H9 (cell line): ENCODE data around the gene ZNF425. TPM values are rescaled to one million over a fixed set of nuclear protein-coding genes. Genes with fewer than 3 reads are reported as not detected.

ENCODE experiments used
- DNase-seq: peaks from one replicate; pipeline ENCODE4 v3.0.0-alpha.2; 2017
- H2AFZ ChIP-seq: one replicate; pipeline ENCODE4 v1.6.1; 2013; ENCODE audit warnings: mild to moderate bottlenecking, low read length, control low read depth, moderate library complexity
- H2AK5ac ChIP-seq: 2 replicates; pipeline ENCODE4 v1.6.1; 2013; ENCODE audit warnings: low read length, control low read depth, mixed read lengths; ENCODE audit not compliant: insufficient read length
- H2BK120ac ChIP-seq: one replicate; pipeline ENCODE4 v1.6.1; 2013; ENCODE audit warnings: low read depth, mild to moderate bottlenecking, low read length, control low read depth, inconsistent platforms; ENCODE audit not compliant: poor library complexity, severe bottlenecking
- H2BK12ac ChIP-seq: 2 replicates; pipeline ENCODE4 v1.6.1; 2013; ENCODE audit warnings: low read length, control low read depth, mixed read lengths, low read depth; ENCODE audit not compliant: insufficient read length
- H2BK15ac ChIP-seq: 2 replicates; pipeline ENCODE4 v1.6.1; 2013; ENCODE audit warnings: low read depth, low read length, control low read depth
- H2BK20ac ChIP-seq: one replicate; pipeline ENCODE4 v1.6.1; 2013; ENCODE audit warnings: low read depth, mild to moderate bottlenecking, low read length, control low read depth, inconsistent platforms; ENCODE audit not compliant: poor library complexity, severe bottlenecking
- H2BK5ac ChIP-seq: 2 replicates; pipeline ENCODE4 v1.6.1; 2013; ENCODE audit warnings: low read length, control low read depth, mixed read lengths; ENCODE audit not compliant: insufficient read length
- H3K14ac ChIP-seq: 2 replicates; pipeline ENCODE4 v1.6.1; 2013; ENCODE audit warnings: low read length, control low read depth; ENCODE audit not compliant: insufficient read depth
- H3K18ac ChIP-seq: 2 replicates; pipeline ENCODE4 v1.6.1; 2013; ENCODE audit warnings: low read depth, mild to moderate bottlenecking, mixed read lengths, low read length, control low read depth; ENCODE audit not compliant: insufficient read length
- H3K23ac ChIP-seq: 2 replicates; pipeline ENCODE4 v1.6.1; 2013; ENCODE audit warnings: low read length, control low read depth, mixed read lengths, low read depth; ENCODE audit not compliant: insufficient read length
- H3K23me2 ChIP-seq: 2 replicates; pipeline ENCODE4 v1.6.1; 2013; ENCODE audit warnings: low read depth, mild to moderate bottlenecking, mixed read lengths, low read length, control low read depth; ENCODE audit not compliant: insufficient read length, poor library complexity, severe bottlenecking
- H3K27ac ChIP-seq: 2 replicates; pipeline ENCODE4 v1.5.1; 2013; ENCODE audit warnings: low read length, control low read depth, mixed read lengths, low read depth; ENCODE audit not compliant: insufficient read length
- H3K27me3 ChIP-seq: 2 replicates; pipeline ENCODE4 v1.6.1; 2013; ENCODE audit warnings: low read length, control low read depth, inconsistent platforms; ENCODE audit not compliant: insufficient read depth
- H3K4ac ChIP-seq: 2 replicates; pipeline ENCODE4 v1.6.1; 2013; ENCODE audit warnings: low read depth, mild to moderate bottlenecking, control low read depth, inconsistent platforms, low read length, moderate library complexity
- H3K4me1 ChIP-seq: 2 replicates; pipeline ENCODE4 v1.6.1; 2013; ENCODE audit warnings: low read length, control low read depth, inconsistent platforms; ENCODE audit not compliant: insufficient read depth
- H3K4me2 ChIP-seq: 2 replicates; pipeline ENCODE4 v1.6.1; 2013; ENCODE audit warnings: low read length, control low read depth, mixed read lengths; ENCODE audit not compliant: insufficient read length, insufficient read depth
- H3K56ac ChIP-seq: 2 replicates; pipeline ENCODE4 v1.6.1; 2013; ENCODE audit warnings: low read depth, mild to moderate bottlenecking, mixed read lengths, low read length, control low read depth; ENCODE audit not compliant: insufficient read length
- H3K79me1 ChIP-seq: 2 replicates; pipeline ENCODE4 v1.6.1; 2013; ENCODE audit warnings: low read depth, mild to moderate bottlenecking, moderate library complexity, low read length, control low read depth, inconsistent platforms; ENCODE audit not compliant: insufficient read depth, poor library complexity, severe bottlenecking
- H3K79me2 ChIP-seq: 2 replicates; pipeline ENCODE4 v1.6.1; 2013; ENCODE audit warnings: low read length, control low read depth, inconsistent platforms; ENCODE audit not compliant: insufficient read depth
- H3K9ac ChIP-seq: 2 replicates; pipeline ENCODE4 v1.6.1; 2013; ENCODE audit warnings: low read length, control low read depth, mixed read lengths; ENCODE audit not compliant: insufficient read length; ENCODE audit errors: extremely low read depth
- H3K9me3 ChIP-seq: one replicate; pipeline ENCODE4 v1.6.1; 2013; ENCODE audit warnings: low read depth, low read length, inconsistent platforms; ENCODE audit not compliant: control insufficient read depth
- H3T11ph ChIP-seq: one replicate; pipeline ENCODE4 v1.6.1; 2013; ENCODE audit warnings: mild to moderate bottlenecking, low read length, control low read depth, inconsistent platforms
- H4K20me1 ChIP-seq: one replicate; pipeline ENCODE4 v1.6.1; 2013; ENCODE audit not compliant: control insufficient read depth, insufficient read length, insufficient read depth
- H4K5ac ChIP-seq: 2 replicates; pipeline ENCODE4 v1.6.1; 2013; ENCODE audit warnings: low read depth, mild to moderate bottlenecking, mixed read lengths, low read length, control low read depth; ENCODE audit not compliant: insufficient read length
- H4K8ac ChIP-seq: replicated peaks from 2 replicates; pipeline ENCODE4 v1.6.1; 2013; ENCODE audit warnings: low read length, control low read depth, mixed read lengths, low read depth; ENCODE audit not compliant: insufficient read length
- H4K91ac ChIP-seq: 2 replicates; pipeline ENCODE4 v1.6.1; 2013; ENCODE audit warnings: low read depth, mild to moderate bottlenecking, moderate library complexity, mixed read lengths, low read length, control low read depth; ENCODE audit not compliant: insufficient read length
- H3K27ac Mint-ChIP-seq, 3 experiments: 2 replicates in 2 of 3; 3 replicates in 1 of 3; pipeline ENCODE4 v1.8.0; 2020 to 2021; ENCODE audit warnings: mixed read lengths in 3 of 3, mild to moderate bottlenecking in 1 of 3, moderate library complexity in 1 of 3
- H3K27me3 Mint-ChIP-seq: 2 replicates; pipeline ENCODE4 v1.8.0; 2021; ENCODE audit warnings: low read depth, mild to moderate bottlenecking, moderate library complexity, mixed read lengths
- H3K36me3 Mint-ChIP-seq, 3 experiments: 2 replicates in 2 of 3; 3 replicates in 1 of 3; pipeline ENCODE4 v1.8.0; 2020 to 2021; ENCODE audit warnings: low read depth in 3 of 3, mixed read lengths in 3 of 3; ENCODE audit not compliant: insufficient read depth in 1 of 3
- H3K4me1 Mint-ChIP-seq, 2 experiments: 2 replicates each; pipeline ENCODE4 v1.8.0; 2020; ENCODE audit warnings: mixed read lengths in 2 of 2
- H3K4me3 Mint-ChIP-seq, 2 experiments: 2 replicates in 1 of 2; 3 replicates in 1 of 2; pipeline ENCODE4 v1.8.0; 2020 to 2021; ENCODE audit warnings: mild to moderate bottlenecking in 2 of 2, mixed read lengths in 2 of 2, moderate library complexity in 1 of 2
- H3K9me3 Mint-ChIP-seq, 2 experiments: 2 replicates in 1 of 2; 3 replicates in 1 of 2; pipeline ENCODE4 v1.8.0; 2020; ENCODE audit warnings: mild to moderate bottlenecking in 2 of 2, mixed read lengths in 2 of 2, moderate library complexity in 1 of 2
- CTCF ChIP-seq: fragments of 200-600 bp; sonication (generic); conservative IDR thresholded peaks from 3 replicates; pipeline ENCODE4 v1.8.0; 2021; ENCODE audit warnings: antibody characterized with exemption, mild to moderate bottlenecking
- WGBS: extraction: QIAGEN DNeasy Blood & Tissue Kit; methylation state at CpG from one replicate; pipeline ENCODE4 v1.1.7; 2013; ENCODE audit warnings: missing lambda C conversion rate, low lambda C conversion rate, mixed read lengths; ENCODE audit not compliant: insufficient read length; ENCODE audit errors: extremely low coverage; 5-methylcytosine and 5-hydroxymethylcytosine counted together
- total RNA-seq: library from RNA; stranded (reverse); gene quantifications from 2 replicates; pipeline ENCODE4 v1.2.1, GENCODE V29; 2021

Gene ZNF425
- total RNA-seq, 1 experiment from 2014 or later: 5.4 TPM

GRCh38 chr7:149104214-149104613 is 21.9 kb downstream of the ZNF425 start:
- H3K4me1 Mint-ChIP-seq: peaks cover 0 to 2% of the 10 kb centered on the region in 2 experiments; a peak in 1 of 4 replicates
- WGBS: no CpG with 5 or more reads among the region's 35 CpGs
- Histone ChIP-seq H3K79me1 (no peaks in the 10 kb centered on the region), H3K56ac (no peak overlapping the region), H2AFZ (no peak overlapping the region), H3K14ac (no peak overlapping the region), H3K4ac (no peak overlapping the region), H3T11ph (no peak overlapping the region), H4K20me1 (no peaks in the 10 kb centered on the region), H3K4me2 (no peak overlapping the region), H3K9me3 (no peaks in the 10 kb centered on the region), H2BK15ac (no peak overlapping the region), H3K23ac (no peak overlapping the region), H2BK12ac (no peak overlapping the region), H2BK120ac (no peak overlapping the region), H3K79me2 (no peaks in the 10 kb centered on the region), H4K91ac (no peak overlapping the region), H4K8ac (no peak overlapping the region), H2AK5ac (no peak overlapping the region), H4K5ac (no peak overlapping the region), H3K18ac (no peak overlapping the region), H3K27me3 (no peaks in the 10 kb centered on the region), H3K23me2 (no peaks in the 10 kb centered on the region), H3K9ac (no peak overlapping the region), H3K27ac (no peak overlapping the region), H2BK5ac (no peak overlapping the region), H2BK20ac (no peak overlapping the region), H3K4me1 (no peaks in the 10 kb centered on the region)
- H3K36me3 Mint-ChIP-seq: peaks cover 8 to 14% (median 11%) of the 10 kb centered on the region in 3 experiments; a peak in 6 of 7 replicates
- H3K27ac Mint-ChIP-seq: no peak overlapping the region
- DNase-seq: no peak
- no peak overlapping the region for H3K4me3 Mint-ChIP-seq
- H3K27me3 Mint-ChIP-seq: no peaks in the 10 kb centered on the region
- no peak for TF ChIP-seq CTCF
- H3K9me3 Mint-ChIP-seq: no peaks in the 10 kb centered on the region; a peak in 1 of 5 replicates
